NCI-H128 (cell line): ENCODE data around the gene LDLRAD3.

Experiments
- DNase-seq: peaks from one replicate; lab custom pipeline; 2025; ENCODE audit not compliant: unreplicated experiment; lab: John Stamatoyannopoulos, UW

Gene LDLRAD3

GRCh38 chr11:36015799-36016198 is 71.9 kb downstream of the LDLRAD3 start:
- no peak for DNase-seq

GRCh38 chr11:36016263-36016662 is 72.4 kb downstream of the LDLRAD3 start:
- no peak for DNase-seq

- DNase-seq, result no peak
Measured at GRCh38 chr11:36016709-36017108, 72.8 kb downstream of the LDLRAD3 start.

GRCh38 chr11:36019005-36019596 is 75.2 kb downstream of the LDLRAD3 start:
- DNase-seq, result no peak

GRCh38 chr11:36019722-36020121 is 75.9 kb downstream of the LDLRAD3 start:
- DNase-seq, result no peak

GRCh38 chr11:36022882-36023281 is 79.0 kb downstream of the LDLRAD3 start:
- DNase-seq, result no peak

- DNase-seq, result no peak
Measured at GRCh38 chr11:36023922-36024321, 80.1 kb downstream of the LDLRAD3 start.

GRCh38 chr11:36024716-36025115 is 80.9 kb downstream of the LDLRAD3 start:
- no peak for DNase-seq

GRCh38 chr11:36026315-36026968 is 82.6 kb downstream of the LDLRAD3 start:
- no peak for DNase-seq

GRCh38 chr11:36027731-36028130 is 83.9 kb downstream of the LDLRAD3 start:
- no peak for DNase-seq

GRCh38 chr11:36029616-36030015 is 85.8 kb downstream of the LDLRAD3 start:
- DNase-seq, result no peak

GRCh38 chr11:36030731-36031281 is 86.9 kb downstream of the LDLRAD3 start:
- no peak for DNase-seq

- DNase-seq, result no peak
Measured at GRCh38 chr11:36033082-36033751, 89.4 kb downstream of the LDLRAD3 start.

- no peak for DNase-seq
Measured at GRCh38 chr11:36033936-36034335, 90.1 kb downstream of the LDLRAD3 start.

GRCh38 chr11:36034551-36035331 is 90.9 kb downstream of the LDLRAD3 start:
- no peak for DNase-seq

- DNase-seq, result no peak
Measured at GRCh38 chr11:36035454-36035853, 91.6 kb downstream of the LDLRAD3 start.

- DNase-seq, result no peak
Measured at GRCh38 chr11:36035999-36036398, 92.1 kb downstream of the LDLRAD3 start.

- no peak for DNase-seq
Measured at GRCh38 chr11:36037031-36037430, 93.2 kb downstream of the LDLRAD3 start.

- no peak for DNase-seq
Measured at GRCh38 chr11:36038541-36038940, 94.7 kb downstream of the LDLRAD3 start.

GRCh38 chr11:36039471-36039870 is 95.6 kb downstream of the LDLRAD3 start:
- DNase-seq, result no peak

- no peak for DNase-seq
Measured at GRCh38 chr11:36041988-36042611, 98.2 kb downstream of the LDLRAD3 start.
